Mucosa of rectum (tissue), 2 donors: ENCODE measurements around the gene FGFBP2.

Experiments used
- H3K27ac ChIP-seq, 2 donors: one replicate each; pipeline ENCODE4 v1.7.0; 2013; ENCODE audit warnings: inconsistent platforms in 2 of 2, low read depth in 2 of 2, low read length in 2 of 2
- H3K27me3 ChIP-seq, 2 donors: one replicate each; pipeline ENCODE4 v1.7.0; 2013; ENCODE audit warnings: low read length in 2 of 2; ENCODE audit not compliant: control insufficient read depth in 2 of 2, insufficient read depth in 2 of 2
- H3K36me3 ChIP-seq, 2 donors: one replicate each; pipeline ENCODE4 v1.7.0; 2013; ENCODE audit warnings: low read length in 2 of 2; ENCODE audit not compliant: control insufficient read depth in 2 of 2, insufficient read depth in 2 of 2
- H3K4me1 ChIP-seq, 2 donors: one replicate each; pipeline ENCODE4 v1.7.0; 2013; ENCODE audit warnings: low read length in 2 of 2, mild to moderate bottlenecking in 1 of 2; ENCODE audit not compliant: control insufficient read depth in 2 of 2, insufficient read depth in 2 of 2
- H3K4me3 ChIP-seq, 2 donors: one replicate each; pipeline ENCODE4 v1.7.0; 2013; ENCODE audit warnings: low read length in 2 of 2
- H3K9ac ChIP-seq, 2 donors: one replicate each; pipeline ENCODE4 v1.7.0; 2013; ENCODE audit warnings: low read length in 2 of 2, low read depth in 1 of 2, mild to moderate bottlenecking in 1 of 2
- H3K9me3 ChIP-seq, 2 donors: one replicate each; pipeline ENCODE4 v1.7.0; 2013; ENCODE audit warnings: low read length in 2 of 2; ENCODE audit not compliant: control insufficient read depth in 2 of 2
- donor health status: healthy.
- donor health status: Normal muscosa, but diverticular disease.

The FGFBP2 gene, protein sequence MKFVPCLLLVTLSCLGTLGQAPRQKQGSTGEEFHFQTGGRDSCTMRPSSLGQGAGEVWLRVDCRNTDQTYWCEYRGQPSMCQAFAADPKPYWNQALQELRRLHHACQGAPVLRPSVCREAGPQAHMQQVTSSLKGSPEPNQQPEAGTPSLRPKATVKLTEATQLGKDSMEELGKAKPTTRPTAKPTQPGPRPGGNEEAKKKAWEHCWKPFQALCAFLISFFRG

DNA sequence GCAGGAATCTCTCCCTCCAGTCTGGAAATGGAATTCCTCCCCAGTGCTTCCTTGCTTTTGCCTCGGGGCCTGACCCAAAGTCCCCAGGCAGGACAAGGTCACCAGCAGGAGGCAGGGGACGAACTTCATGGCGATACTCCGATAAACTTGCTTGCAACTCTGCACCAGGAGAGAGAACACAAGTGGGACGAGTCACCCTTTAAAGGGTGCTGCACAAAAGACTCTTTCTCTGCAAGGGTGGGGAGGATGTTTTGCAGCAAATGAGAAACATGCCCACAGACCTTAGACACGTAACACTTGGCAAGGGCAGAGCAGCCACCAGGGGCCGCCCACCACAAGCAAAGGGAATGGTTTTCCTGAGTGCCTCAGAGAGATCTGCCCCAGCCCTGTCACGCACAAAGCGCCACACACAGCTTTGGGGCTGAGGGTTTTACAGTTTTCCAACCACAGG lies at the start of gene FGFBP2:
Gene FGFBP2, minus strand, starts transcription at position 175 of the 451 bp plus-strand sequence. Its CDS starts 46 bp downstream, at position 129.
- H3K4me1 ChIP-seq, result no peaks in the 10 kb centered on the region
- no peaks in the 10 kb centered on the region for H3K36me3 ChIP-seq
- H3K27ac ChIP-seq, result no peak within 1 kb of the TSS
- no peak within 1 kb of the TSS for H3K9ac ChIP-seq
- no peaks in the 10 kb centered on the region for H3K9me3 ChIP-seq
- no peak within 1 kb of the TSS for H3K4me3 ChIP-seq
- H3K27me3 ChIP-seq, result no peaks in the 10 kb centered on the region

DNA sequence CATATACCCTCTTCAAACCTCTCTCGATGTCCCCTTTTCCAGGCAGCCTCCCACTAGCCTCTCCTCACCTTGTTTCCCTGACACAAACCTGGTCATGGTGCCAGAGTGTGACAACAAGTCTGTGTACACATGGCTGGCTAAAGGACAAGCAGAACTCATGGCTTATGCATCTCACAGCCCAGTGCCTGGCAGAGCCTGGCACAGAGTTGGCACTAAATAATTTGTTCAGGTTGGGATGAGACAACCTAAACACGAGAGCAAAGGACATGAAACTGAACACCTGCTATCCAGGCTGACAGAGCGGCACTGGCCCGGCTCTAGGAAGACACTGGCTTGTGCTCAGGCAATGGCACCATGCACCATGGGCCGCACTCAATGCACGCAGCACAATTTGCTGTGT lies 48.2 kb upstream of the FGFBP2 start:
- Histone ChIP-seq H3K27me3 (peaks cover 0 to 2% of the 10 kb centered on the region in 2 donors), H3K36me3 (peaks cover 18 to 21% of the 10 kb centered on the region in 2 donors), H3K4me1 (no peaks in the 10 kb centered on the region), H3K27ac (no peak overlapping the region), H3K4me3 (no peak overlapping the region), H3K9me3 (no peaks in the 10 kb centered on the region), H3K9ac (no peak overlapping the region)

DNA sequence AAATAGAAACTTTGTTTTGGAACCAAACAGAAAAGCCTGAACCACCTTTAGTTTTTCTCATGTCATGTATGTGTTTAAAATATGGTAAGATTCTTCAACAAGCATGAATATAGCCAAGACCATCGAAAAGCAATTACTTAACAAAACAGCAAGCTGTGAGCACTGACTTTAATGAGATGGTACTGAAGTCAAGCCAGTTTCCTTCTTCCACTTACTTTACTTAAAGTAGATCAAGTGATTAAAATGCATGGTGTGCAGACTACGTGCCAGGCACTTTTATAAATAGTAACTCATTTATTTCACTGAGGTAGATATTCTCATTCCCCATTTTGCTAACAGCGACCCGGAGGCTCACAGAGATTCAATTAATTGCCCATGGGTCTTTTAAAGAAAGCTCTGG lies 46.2 kb upstream of the FGFBP2 start:
- Histone ChIP-seq H3K27ac (no peak overlapping the region), H3K9ac (no peak overlapping the region), H3K36me3 (peaks cover 17 to 18% of the 10 kb centered on the region in 2 donors), H3K9me3 (no peaks in the 10 kb centered on the region), H3K4me3 (no peak overlapping the region), H3K27me3 (peaks cover 0 to 2% of the 10 kb centered on the region in 2 donors), H3K4me1 (no peaks in the 10 kb centered on the region)

DNA sequence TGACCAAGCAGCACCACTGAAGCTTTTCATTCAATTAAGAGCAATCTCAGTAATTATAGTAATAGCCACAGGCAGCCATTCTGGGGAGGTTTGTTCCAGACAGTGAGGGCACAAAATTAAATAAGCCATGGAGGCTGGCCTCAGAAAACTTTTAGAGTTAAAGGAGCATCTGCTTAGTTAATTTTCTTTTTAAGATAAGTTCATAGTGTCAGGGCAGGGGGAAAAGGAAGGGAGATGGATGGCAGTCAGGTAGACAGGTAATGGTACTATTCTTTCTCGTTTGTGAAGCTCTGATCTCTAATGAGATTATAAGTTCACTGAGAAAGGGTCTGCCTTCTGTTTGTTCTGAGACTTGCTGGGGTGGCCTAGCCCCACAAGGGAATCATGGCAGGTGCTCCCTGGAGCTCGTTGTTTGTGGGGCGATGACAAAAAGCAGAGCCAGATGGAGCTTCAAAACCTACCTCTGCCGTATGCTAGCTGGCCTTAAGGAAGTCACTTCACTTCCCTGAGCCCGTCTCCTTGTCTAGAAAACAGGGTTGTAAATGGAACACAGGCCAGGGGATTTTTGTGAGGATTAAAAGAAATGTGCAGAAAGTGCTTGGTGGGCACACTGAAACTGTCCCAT lies 44.6 kb upstream of the FGFBP2 start:
- Histone ChIP-seq H3K4me1 (no peaks in the 10 kb centered on the region), H3K9me3 (no peaks in the 10 kb centered on the region), H3K27ac (no peak overlapping the region), H3K36me3 (peaks cover 16 to 18% of the 10 kb centered on the region in 2 donors), H3K4me3 (no peak overlapping the region), H3K27me3 (peaks cover 0 to 2% of the 10 kb centered on the region in 2 donors), H3K9ac (no peak overlapping the region)

DNA sequence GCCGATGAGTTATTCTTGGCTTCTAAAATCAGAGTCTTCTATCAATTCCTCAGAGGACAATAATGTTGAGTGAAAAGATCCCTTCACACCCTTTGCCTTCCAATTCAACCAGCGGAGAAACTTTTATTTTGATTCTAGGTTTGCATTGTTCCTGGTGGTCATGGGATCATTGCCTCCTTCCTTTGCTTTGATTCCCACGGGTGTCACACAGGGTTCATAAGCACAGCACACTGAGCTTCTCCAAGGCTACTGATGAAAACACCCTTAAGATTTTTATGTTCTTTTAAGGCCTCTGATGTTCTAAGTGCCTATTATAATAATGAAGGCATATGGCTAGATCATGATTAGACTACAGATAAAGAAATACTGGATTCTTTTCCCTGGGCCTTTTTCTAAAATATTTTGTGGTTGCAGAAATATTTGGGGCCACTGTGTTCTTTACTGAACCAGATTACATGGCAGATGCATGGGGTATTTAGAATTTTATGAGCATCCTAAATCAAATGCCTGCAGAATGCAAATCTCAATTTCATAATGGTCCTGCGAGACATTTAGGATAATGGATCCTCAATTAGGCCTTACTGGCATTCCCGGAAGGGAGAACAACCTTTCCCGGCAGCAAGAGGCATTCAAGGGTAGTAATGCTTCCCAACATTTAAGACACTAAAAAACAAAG lies 43.9 kb upstream of the FGFBP2 start:
- H3K27ac ChIP-seq, result no peak overlapping the region
- peaks cover 18 to 19% of the 10 kb centered on the region in 2 donors for H3K36me3 ChIP-seq
- no peaks in the 10 kb centered on the region for H3K4me1 ChIP-seq
- H3K9me3 ChIP-seq, result no peaks in the 10 kb centered on the region
- no peak overlapping the region for H3K4me3 ChIP-seq
- peaks cover 0 to 2% of the 10 kb centered on the region in 2 donors for H3K27me3 ChIP-seq
- H3K9ac ChIP-seq, result no peak overlapping the region

DNA sequence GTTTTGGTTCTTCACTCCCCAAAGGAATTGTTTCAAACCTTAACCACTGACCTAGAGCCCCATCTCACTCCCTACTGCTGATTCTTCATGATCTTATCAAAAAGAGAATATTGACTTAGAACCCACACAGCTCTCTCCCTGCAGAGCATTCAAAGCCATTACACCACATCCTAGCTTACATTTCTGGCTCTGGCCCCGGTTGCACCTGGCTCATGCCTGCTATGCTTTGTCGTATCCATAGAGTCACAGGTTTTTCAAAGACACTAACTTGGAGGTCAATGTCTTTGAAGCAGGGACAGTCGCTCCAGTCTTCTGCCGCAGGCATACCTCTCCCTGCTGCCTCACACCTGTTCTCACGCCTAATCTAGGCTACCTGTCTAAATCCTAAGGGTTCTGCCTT lies 42.7 kb upstream of the FGFBP2 start:
- Histone ChIP-seq H3K4me3 (no peak overlapping the region), H3K27me3 (no peaks in the 10 kb centered on the region), H3K9me3 (no peaks in the 10 kb centered on the region), H3K27ac (no peak overlapping the region), H3K9ac (no peak overlapping the region), H3K4me1 (no peaks in the 10 kb centered on the region), H3K36me3 (peaks cover 14 to 22% of the 10 kb centered on the region in 2 donors)

DNA sequence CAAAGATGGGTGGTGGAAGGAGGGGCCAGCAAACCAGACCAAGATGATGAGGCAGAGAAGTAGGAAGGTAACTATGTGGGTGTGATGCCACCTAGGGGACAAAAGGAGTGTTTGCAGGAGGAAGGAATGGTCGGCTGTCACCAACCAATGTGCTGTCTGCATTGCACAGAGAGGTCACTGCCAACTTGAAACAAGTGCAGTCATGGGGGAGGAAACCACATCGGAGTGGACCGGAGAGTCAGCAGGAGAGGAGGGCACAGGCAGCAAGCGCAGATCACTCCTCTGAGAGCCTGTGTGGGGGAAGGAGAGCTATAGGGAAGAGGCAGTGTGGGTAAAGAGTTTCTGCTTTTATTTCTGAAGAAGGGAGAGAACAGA lies 38.5 kb upstream of the FGFBP2 start:
- Histone ChIP-seq H3K27me3 (no peaks in the 10 kb centered on the region), H3K27ac (no peak overlapping the region), H3K4me3 (no peak overlapping the region), H3K4me1 (no peaks in the 10 kb centered on the region), H3K9me3 (no peaks in the 10 kb centered on the region), H3K9ac (no peak overlapping the region), H3K36me3 (peaks cover 11 to 16% of the 10 kb centered on the region in 2 donors)

DNA sequence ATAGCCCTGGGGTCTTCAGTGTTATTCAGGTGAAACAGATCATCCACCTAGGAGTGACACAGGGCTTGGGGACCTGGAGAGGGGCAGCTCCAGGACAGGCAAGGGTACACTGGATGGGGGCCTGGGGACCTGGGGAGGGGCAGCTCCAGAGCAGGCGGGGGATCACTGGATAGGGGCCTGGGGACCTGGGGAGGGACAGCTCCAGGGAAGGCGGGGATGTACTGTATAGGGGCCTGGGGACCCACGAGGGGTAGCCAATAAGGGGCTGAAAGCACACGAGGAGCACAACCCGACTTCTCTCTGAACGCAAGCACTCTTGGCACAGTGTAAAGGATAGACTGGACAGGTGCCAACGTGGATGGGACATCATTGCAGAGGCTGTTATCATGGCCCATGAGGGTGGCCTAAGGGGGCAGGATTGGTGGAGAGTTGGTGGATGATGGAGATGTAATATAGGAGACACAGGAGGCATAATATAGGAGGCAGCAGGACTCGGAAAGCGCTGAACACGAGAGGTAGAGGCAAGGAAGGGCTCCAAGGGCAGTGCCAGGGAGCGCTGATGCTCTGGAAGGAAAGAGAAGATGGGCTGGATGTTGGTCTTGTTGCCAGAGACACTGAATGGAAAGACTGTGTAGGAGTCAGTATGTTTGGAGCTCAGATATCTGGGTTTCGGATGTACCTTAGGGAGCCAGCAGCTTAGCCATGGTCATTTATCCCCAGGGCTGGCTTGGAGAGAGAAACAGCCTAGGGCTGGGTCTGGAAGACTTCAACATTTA lies 37.9 kb upstream of the FGFBP2 start:
- H3K36me3 ChIP-seq, result peaks cover 7 to 11% of the 10 kb centered on the region in 2 donors
- H3K27me3 ChIP-seq, result no peaks in the 10 kb centered on the region
- no peaks in the 10 kb centered on the region for H3K4me1 ChIP-seq
- H3K4me3 ChIP-seq, result no peak overlapping the region
- H3K9me3 ChIP-seq, result no peaks in the 10 kb centered on the region
- no peak overlapping the region for H3K9ac ChIP-seq
- H3K27ac ChIP-seq, result no peak overlapping the region

DNA sequence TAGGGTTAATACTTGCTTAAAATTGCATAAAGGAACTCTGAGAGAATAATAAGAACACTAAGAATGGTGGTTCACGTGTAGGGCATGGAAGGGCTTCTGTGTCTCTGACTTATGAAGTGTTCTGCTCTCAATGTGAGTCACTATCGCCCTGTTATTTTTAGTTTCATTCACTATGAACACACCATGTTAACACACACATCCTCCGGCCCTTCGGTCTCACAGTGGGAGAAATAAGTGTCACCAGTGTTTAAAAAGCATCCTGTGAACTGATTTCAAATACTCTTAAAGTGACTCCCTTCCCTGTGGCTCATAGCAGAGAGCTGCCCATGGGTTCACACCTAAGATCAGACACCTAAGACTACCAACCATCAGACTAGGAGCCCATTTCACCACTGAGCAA lies 33.8 kb upstream of the FGFBP2 start:
- Histone ChIP-seq H3K9ac (no peak overlapping the region), H3K4me3 (no peak overlapping the region), H3K27me3 (no peaks in the 10 kb centered on the region), H3K27ac (no peak overlapping the region), H3K9me3 (no peaks in the 10 kb centered on the region), H3K36me3 (peaks cover 9 to 24% of the 10 kb centered on the region in 2 donors), H3K4me1 (peaks cover 3% of the 10 kb centered on the region in 2 donors)

DNA sequence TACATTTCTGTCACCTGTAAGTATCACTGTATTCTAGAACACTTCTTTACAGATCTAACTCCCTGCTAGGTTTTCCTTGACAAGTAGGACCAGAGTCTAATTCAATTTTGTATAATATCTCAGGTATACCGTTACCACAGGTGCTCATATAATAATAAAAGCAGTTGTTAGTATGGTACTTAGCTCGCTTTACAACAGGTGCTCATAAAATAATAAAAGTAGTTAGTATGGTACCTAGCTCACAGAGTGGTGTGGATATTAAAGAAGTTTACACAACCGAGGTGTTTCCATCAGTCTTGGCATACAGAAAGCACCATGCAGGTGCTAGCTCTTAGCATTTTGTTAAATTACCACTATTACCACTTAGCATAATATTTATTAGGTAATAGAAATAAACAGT lies 32.9 kb upstream of the FGFBP2 start:
- peaks cover 10 to 23% of the 10 kb centered on the region in 2 donors for H3K36me3 ChIP-seq

More for the DNA sequence above, 32.9 kb upstream of the FGFBP2 start:
- Histone ChIP-seq H3K4me1 (peaks cover 3% of the 10 kb centered on the region in 2 donors), H3K9ac (no peak overlapping the region), H3K27me3 (no peaks in the 10 kb centered on the region), H3K4me3 (no peak overlapping the region), H3K27ac (no peak overlapping the region), H3K9me3 (no peaks in the 10 kb centered on the region)
